Fibroblast of pulmonary artery (primary cell): ENCODE results near the gene PCDHGC3.
A peak's percentile ranks its signal among the peaks of the same experiment; 100 is the strongest.
"Not testable (repeated sequence)": the region's sequence is repeated elsewhere in the genome, so short reads cannot be mapped to it uniquely, and the experiment has no call there.

Experiments used
- DNase-seq: peaks from one replicate; pipeline ENCODE4 v3.0.0-alpha.2; 2010; ENCODE audit warnings: low read depth
- H3K4me3 ChIP-seq: replicated peaks from 2 replicates; pipeline ENCODE4 v1.5.1; 2011; ENCODE audit warnings: low read depth, mild to moderate bottlenecking, control low read depth, low read length, moderate library complexity
- TF ChIP-seq, protein P1 (sequence below): IDR thresholded peaks from 2 replicates; pipeline ENCODE4 v1.5.1; 2011; ENCODE audit warnings: mild to moderate bottlenecking, control low read depth, low read length, inconsistent platforms; ENCODE audit errors: missing control alignments

The PCDHGC3 gene

DNA sequence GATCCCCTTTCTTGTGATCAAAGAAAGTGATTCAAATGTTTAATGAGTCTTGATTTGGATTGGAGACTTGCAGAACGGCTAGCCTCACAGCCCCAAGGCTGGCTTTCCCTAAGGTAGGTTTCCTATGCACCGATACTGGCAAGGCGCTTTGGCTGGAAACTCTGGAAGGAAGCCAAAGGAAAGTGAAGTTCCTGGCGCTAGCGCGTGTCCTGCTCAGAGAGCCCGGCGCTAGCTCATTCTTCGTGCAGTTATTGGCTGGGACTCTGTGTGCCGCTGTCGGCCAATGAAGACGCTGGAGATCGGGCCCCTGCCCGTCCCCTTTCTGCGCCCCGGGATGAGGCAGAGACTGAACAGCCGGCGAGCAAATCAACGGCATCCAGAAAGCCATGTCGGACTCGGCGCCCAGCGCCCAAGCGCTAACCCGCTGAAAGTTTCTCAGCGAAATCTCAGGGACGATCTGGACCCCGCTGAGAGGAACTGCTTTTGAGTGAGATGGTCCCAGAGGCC, at the start of gene PCDHGC3:
Gene PCDHGC3, plus strand, starts transcription at position 342 of the 507 bp plus-strand sequence. Its CDS starts 151 bp downstream, at position 493.
- DNase-seq = peak; percentile 97
- TF ChIP-seq, protein P1, sequence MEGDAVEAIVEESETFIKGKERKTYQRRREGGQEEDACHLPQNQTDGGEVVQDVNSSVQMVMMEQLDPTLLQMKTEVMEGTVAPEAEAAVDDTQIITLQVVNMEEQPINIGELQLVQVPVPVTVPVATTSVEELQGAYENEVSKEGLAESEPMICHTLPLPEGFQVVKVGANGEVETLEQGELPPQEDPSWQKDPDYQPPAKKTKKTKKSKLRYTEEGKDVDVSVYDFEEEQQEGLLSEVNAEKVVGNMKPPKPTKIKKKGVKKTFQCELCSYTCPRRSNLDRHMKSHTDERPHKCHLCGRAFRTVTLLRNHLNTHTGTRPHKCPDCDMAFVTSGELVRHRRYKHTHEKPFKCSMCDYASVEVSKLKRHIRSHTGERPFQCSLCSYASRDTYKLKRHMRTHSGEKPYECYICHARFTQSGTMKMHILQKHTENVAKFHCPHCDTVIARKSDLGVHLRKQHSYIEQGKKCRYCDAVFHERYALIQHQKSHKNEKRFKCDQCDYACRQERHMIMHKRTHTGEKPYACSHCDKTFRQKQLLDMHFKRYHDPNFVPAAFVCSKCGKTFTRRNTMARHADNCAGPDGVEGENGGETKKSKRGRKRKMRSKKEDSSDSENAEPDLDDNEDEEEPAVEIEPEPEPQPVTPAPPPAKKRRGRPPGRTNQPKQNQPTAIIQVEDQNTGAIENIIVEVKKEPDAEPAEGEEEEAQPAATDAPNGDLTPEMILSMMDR = no peak

DNA sequence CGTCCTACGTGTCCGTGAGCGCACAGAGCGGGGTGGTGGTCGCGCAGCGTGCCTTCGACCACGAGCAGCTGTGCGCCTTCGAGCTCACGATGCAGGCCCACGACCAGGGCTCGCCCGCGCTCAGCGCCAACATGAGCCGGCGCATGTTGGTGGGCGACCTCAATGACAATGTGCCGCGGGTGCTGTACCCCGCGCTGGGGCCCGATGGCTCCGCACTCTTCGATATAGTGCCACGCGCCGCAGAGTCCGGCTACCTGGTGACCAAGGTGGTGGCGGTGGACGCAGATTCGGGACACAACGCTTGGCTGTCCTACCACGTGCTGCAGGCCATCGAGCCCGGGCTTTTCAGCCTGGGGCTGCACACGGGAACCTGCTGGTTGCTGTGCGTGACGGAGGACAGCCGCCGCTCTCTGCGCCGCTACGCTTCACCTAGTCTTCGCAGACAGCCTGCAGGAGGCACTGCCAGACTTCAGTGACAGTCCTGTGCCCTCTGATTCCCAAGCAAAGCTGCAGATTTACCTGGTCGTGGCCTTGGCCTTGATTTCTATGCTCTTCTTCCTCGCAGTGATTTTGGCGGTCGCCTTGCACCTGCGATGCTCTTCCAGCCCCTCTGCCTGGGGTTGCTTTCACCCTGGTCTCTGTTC, 47.9 kb upstream of the PCDHGC3 start:
- H3K4me3 ChIP-seq = no peak overlapping the region
- TF ChIP-seq, protein P1 = no peak
- DNase-seq = no peak

More for the DNA sequence above, at the start of gene PCDHGC3:
- H3K4me3 ChIP-seq = peak within 1 kb of the TSS; percentile 74

DNA sequence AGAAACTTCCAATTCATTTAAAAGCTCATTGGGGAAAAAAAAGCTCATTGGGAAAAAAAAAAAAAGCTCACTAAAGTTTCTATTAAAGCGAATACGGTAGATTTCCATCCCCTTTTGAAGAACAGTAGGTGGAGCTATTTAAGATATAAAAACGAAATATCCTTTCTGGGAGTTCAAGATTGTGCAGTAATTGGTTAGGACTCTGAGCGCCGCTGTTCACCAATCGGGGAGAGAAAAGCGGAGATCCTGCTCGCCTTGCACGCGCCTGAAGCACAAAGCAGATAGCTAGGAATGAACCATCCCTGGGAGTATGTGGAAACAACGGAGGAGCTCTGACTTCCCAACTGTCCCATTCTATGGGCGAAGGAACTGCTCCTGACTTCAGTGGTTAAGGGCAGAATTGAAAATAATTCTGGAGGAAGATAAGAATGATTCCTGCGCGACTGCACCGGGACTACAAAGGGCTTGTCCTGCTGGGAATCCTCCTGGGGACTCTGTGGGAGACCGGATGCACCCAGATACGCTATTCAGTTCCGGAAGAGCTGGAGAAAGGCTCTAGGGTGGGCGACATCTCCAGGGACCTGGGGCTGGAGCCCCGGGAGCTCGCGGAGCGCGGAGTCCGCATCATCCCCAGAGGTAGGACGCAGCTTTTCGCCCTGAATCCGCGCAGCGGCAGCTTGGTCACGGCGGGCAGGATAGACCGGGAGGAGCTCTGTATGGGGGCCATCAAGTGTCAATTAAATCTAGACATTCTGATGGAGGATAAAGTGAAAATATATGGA, 45.2 kb upstream of the PCDHGC3 start, which contains the start of gene PCDHGA12:
Gene PCDHGA12, plus strand, starts transcription at position 176 of the 782 bp plus-strand sequence. Its CDS starts 253 bp downstream, at position 429.
- TF ChIP-seq, protein P1 = peak; percentile 78
- peak within 1 kb of the TSS; percentile 54 for H3K4me3 ChIP-seq
- DNase-seq = peak; percentile 98

DNA sequence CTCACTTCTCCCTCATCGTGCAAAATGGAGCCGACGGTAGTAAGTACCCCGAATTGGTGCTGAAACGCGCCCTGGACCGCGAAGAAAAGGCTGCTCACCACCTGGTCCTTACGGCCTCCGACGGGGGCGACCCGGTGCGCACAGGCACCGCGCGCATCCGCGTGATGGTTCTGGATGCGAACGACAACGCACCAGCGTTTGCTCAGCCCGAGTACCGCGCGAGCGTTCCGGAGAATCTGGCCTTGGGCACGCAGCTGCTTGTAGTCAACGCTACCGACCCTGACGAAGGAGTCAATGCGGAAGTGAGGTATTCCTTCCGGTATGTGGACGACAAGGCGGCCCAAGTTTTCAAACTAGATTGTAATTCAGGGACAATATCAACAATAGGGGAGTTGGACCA, 44.5 kb upstream of the PCDHGC3 start:
- peak; percentile 71 for DNase-seq
- H3K4me3 ChIP-seq = peak overlapping the region; percentile 54

DNA sequence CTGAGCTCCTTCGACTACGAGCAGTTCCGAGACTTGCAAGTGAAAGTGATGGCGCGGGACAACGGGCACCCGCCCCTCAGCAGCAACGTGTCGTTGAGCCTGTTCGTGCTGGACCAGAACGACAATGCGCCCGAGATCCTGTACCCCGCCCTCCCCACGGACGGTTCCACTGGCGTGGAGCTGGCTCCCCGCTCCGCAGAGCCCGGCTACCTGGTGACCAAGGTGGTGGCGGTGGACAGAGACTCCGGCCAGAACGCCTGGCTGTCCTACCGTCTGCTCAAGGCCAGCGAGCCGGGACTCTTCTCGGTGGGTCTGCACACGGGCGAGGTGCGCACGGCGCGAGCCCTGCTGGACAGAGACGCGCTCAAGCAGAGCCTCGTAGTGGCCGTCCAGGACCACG, 43.5 kb upstream of the PCDHGC3 start:
- H3K4me3 ChIP-seq, DNase-seq: not testable (repeated sequence)

More for the DNA sequence above, 44.5 kb upstream of the PCDHGC3 start:
- TF ChIP-seq, protein P1 = no peak

DNA sequence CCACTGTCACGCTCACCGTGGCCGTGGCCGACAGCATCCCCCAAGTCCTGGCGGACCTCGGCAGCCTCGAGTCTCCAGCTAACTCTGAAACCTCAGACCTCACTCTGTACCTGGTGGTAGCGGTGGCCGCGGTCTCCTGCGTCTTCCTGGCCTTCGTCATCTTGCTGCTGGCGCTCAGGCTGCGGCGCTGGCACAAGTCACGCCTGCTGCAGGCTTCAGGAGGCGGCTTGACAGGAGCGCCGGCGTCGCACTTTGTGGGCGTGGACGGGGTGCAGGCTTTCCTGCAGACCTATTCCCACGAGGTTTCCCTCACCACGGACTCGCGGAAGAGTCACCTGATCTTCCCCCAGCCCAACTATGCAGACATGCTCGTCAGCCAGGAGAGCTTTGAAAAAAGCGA, 43.0 kb upstream of the PCDHGC3 start:
- H3K4me3 ChIP-seq, DNase-seq: not testable (repeated sequence)

DNA sequence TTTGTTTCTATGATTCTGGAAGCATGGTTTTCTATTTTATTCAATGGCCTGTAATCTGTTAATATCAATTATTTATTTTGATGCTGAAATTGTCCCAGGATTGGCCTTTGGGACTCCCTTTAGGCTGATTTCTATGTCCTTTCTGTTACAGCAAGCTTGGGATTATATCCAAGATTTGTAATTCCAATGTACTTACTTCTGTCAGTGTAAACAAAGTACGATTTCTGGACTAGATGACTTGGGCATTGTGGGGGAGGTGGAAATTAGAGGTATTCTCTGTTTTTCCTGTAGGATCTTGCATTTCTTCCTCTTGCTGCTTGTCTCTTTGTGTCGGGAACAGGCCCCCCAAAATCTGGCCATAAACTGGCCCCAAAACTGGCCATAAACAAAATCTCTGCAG, 41.8 kb upstream of the PCDHGC3 start:
- TF ChIP-seq, protein P1 = no peak
- no peak for DNase-seq
- no peak overlapping the region for H3K4me3 ChIP-seq

DNA sequence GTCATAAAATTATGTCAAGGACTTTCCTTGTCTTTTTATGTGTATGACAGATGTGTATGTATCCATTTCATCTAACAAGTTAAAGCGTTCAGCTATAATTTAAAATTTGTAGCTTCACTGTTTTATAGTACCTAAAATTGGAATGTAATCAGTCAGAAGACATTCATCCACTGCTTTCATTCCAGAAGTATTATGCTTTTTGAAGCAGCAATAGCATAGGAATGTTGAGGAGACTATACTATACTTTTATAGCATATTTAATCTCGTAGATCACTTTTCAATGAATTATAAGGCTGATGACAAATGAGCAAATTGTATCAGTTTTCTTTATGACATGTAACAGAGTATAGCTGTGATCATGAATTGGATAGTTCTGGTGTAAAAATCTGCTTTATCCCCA, 38.5 kb upstream of the PCDHGC3 start:
- TF ChIP-seq, protein P1 = no peak
- DNase-seq = no peak
- H3K4me3 ChIP-seq = no peak overlapping the region
